Measurements from ENCODE around the gene PLCZ1. TPM values are rescaled to one million over a fixed set of nuclear protein-coding genes. Genes with fewer than 3 reads are reported as not detected.

PLCZ1 gene
- total and polyA plus RNA-seq, 7 donors, result not detected

GRCh38 chr12:18721452-18721851 is 16.4 kb downstream of the PLCZ1 start:
- WGBS, 2 donors, result 90 to 94% methylated on average over 1 of the region's 1 CpG
- Histone ChIP-seq H3K27me3 (no peaks in the 10 kb centered on the region), H3K4me1 (no peaks in the 10 kb centered on the region), H3K4me3 (no peak overlapping the region), H3K36me3 (no peaks in the 10 kb centered on the region), H3K9me3 (no peaks in the 10 kb centered on the region), H3K27ac (no peak overlapping the region)
- intact Hi-C loops (cut with DNase I), result no loop called here
- TF ChIP-seq POLR2A (IDR thresholded peaks at IDR 0.05) (no peak), POLR2AphosphoS5 (IDR thresholded peaks at IDR 0.05) (no peak), EP300 (IDR thresholded peaks at IDR 0.05) (no peak)
- TF ChIP-seq, protein P1, sequence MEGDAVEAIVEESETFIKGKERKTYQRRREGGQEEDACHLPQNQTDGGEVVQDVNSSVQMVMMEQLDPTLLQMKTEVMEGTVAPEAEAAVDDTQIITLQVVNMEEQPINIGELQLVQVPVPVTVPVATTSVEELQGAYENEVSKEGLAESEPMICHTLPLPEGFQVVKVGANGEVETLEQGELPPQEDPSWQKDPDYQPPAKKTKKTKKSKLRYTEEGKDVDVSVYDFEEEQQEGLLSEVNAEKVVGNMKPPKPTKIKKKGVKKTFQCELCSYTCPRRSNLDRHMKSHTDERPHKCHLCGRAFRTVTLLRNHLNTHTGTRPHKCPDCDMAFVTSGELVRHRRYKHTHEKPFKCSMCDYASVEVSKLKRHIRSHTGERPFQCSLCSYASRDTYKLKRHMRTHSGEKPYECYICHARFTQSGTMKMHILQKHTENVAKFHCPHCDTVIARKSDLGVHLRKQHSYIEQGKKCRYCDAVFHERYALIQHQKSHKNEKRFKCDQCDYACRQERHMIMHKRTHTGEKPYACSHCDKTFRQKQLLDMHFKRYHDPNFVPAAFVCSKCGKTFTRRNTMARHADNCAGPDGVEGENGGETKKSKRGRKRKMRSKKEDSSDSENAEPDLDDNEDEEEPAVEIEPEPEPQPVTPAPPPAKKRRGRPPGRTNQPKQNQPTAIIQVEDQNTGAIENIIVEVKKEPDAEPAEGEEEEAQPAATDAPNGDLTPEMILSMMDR (IDR thresholded peaks at IDR 0.05), result no peak
- DNase-seq, result no peak

DNA sequence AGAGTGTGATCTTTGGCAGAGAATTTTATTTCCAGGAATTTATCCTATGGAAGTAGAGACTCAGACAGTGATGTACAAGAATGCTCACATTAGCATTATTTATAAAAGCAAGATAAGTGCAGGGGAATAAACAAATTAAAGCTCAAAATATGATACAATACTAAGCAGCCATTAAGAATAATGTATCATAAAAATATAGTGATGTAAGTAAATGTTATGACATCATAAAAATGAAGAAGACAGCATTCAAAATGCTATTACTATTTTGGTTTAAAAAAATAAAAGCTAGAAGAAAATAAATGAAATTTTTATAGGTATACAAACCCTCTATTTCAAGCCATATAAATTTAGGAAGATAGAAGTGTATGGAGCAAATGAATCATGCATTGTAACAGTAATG is 17.1 kb downstream of the PLCZ1 start:
- no peak for DNase-seq
- Histone ChIP-seq H3K9me3 (no peaks in the 10 kb centered on the region), H3K4me1 (no peaks in the 10 kb centered on the region), H3K36me3 (no peaks in the 10 kb centered on the region), H3K27ac (no peak overlapping the region), H3K27me3 (no peaks in the 10 kb centered on the region), H3K4me3 (no peak overlapping the region)
- TF ChIP-seq, protein P1 (IDR thresholded peaks at IDR 0.05), result no peak
- TF ChIP-seq POLR2A (IDR thresholded peaks at IDR 0.05), result no peak
- TF ChIP-seq EP300 (IDR thresholded peaks at IDR 0.05), result no peak
- TF ChIP-seq POLR2AphosphoS5 (IDR thresholded peaks at IDR 0.05), result no peak
- intact Hi-C loops (cut with DNase I), result no loop called here

GRCh38 chr12:18719922-18720510 is 17.8 kb downstream of the PLCZ1 start:
- no peaks in the 10 kb centered on the region for H3K4me1 ChIP-seq
- H3K27me3 ChIP-seq, result no peaks in the 10 kb centered on the region
- intact Hi-C loops (cut with DNase I), result no loop called here
- H3K4me3 ChIP-seq, result no peak overlapping the region
- no peak overlapping the region for H3K27ac ChIP-seq
- H3K36me3 ChIP-seq, result no peaks in the 10 kb centered on the region
- H3K9me3 ChIP-seq, result no peaks in the 10 kb centered on the region
- WGBS, 2 donors, result 19 to 45% methylated on average over 3 of the region's 3 CpGs
- TF ChIP-seq POLR2A (IDR thresholded peaks at IDR 0.05) (no peak), EP300 (IDR thresholded peaks at IDR 0.05) (no peak), POLR2AphosphoS5 (IDR thresholded peaks at IDR 0.05) (no peak)
- TF ChIP-seq, protein P1 (IDR thresholded peaks at IDR 0.05), result no peak
- DNase-seq, result no peak

DNA sequence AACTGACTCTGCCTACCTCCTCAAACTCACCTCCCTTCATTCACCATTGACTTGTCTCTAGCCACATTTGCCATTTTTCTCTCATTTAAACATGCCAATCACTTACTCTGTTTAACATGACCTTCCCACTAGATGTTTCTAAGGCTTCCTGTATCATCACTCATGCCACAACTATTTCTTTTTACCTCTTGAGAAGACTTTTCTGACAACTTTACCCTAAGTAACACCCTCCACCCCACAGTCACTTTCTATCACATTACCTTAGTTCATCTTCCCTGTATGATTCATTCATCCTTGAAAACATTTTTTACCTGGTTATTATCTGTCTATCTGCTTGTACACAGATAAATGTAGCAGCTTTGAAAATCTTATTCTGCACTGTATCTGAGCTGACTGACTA is 19.4 kb downstream of the PLCZ1 start:
- no peaks in the 10 kb centered on the region for H3K9me3 ChIP-seq
- intact Hi-C loops (cut with DNase I), result no loop called here
- DNase-seq, result no peak
- no peak overlapping the region for H3K27ac ChIP-seq
- H3K36me3 ChIP-seq, result no peaks in the 10 kb centered on the region
- H3K4me1 ChIP-seq, result no peaks in the 10 kb centered on the region
- no peaks in the 10 kb centered on the region for H3K27me3 ChIP-seq
- TF ChIP-seq POLR2A (IDR thresholded peaks at IDR 0.05) (no peak), POLR2AphosphoS5 (IDR thresholded peaks at IDR 0.05) (no peak), EP300 (IDR thresholded peaks at IDR 0.05) (no peak)
- TF ChIP-seq, protein P1 (IDR thresholded peaks at IDR 0.05), result no peak
- H3K4me3 ChIP-seq, result no peak overlapping the region

GRCh38 chr12:18716236-18716635 is 21.6 kb downstream of the PLCZ1 start:
- WGBS, 2 donors, result 33 to 67% methylated on average over 1 of the region's 1 CpG
- no peaks in the 10 kb centered on the region for H3K27me3 ChIP-seq
- no peak overlapping the region for H3K27ac ChIP-seq
- intact Hi-C loops (cut with DNase I), result no loop called here
- H3K4me1 ChIP-seq, result no peaks in the 10 kb centered on the region
- DNase-seq, result no peak
- no peak overlapping the region for H3K4me3 ChIP-seq
- H3K9me3 ChIP-seq, result no peaks in the 10 kb centered on the region
- no peaks in the 10 kb centered on the region for H3K36me3 ChIP-seq
- TF ChIP-seq, protein P1 (IDR thresholded peaks at IDR 0.05), result no peak
- TF ChIP-seq POLR2A (IDR thresholded peaks at IDR 0.05) (no peak), EP300 (IDR thresholded peaks at IDR 0.05) (no peak), POLR2AphosphoS5 (IDR thresholded peaks at IDR 0.05) (no peak)
